ENCODE results near the gene PPIB.
"Not testable (repeated sequence)": the region's sequence is repeated elsewhere in the genome, so short reads cannot be mapped to it uniquely, and the experiment has no call there.

The PPIB gene

GRCh38 chr15:64127521-64128270 lies 35.1 kb downstream of the PPIB start:
- Histone ChIP-seq H3K27ac (no peak overlapping the region), H3K9me3 (ENCODE audit: low read depth, low read length) (no peaks in the 10 kb centered on the region), H3K4me3 (no peak overlapping the region), H3K36me3 (ENCODE audit: insufficient read depth, low read length) (peaks cover 82% of the 10 kb centered on the region), H3K9ac (ENCODE audit: insufficient read length) (no peak overlapping the region)
- no peak for DNase-seq (ENCODE audit: low read depth, low spot score)
- TF ChIP-seq EZH2 (IDR thresholded peaks at IDR 0.05): no peak
- no peak for TF ChIP-seq POLR2AphosphoS5 (IDR thresholded peaks at IDR 0.05; ENCODE audit: borderline replicate concordance, low read depth, low read length)
- TF ChIP-seq FOXP2 (optimal IDR thresholded peaks at IDR 0.05; ENCODE audit: control extremely low read depth, extremely low read length, insufficient read depth): no peak

DNA sequence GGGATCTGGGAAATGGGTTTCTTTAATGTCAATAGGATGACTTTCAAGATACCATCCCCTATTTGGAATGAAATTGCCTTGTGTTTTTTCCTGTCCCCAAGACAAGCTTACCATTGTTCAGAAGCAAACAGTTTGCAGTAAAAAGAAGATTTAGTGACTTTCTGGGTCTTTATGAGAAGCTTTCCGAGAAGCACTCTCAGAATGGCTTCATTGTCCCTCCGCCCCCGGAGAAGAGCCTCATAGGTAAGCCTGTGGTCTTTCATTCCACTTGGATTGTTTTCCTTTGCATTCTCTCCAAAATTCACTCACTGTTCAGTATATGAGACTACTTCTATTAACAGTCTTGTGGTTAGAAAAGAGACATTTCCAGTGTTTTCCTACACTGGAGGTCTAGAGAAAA lies 36.8 kb downstream of the PPIB start:
- no peak for DNase-seq (ENCODE audit: low read depth, low spot score)
- Histone ChIP-seq H3K4me3 (no peak overlapping the region), H3K27ac (no peak overlapping the region), H3K9me3 (ENCODE audit: low read depth, low read length) (no peaks in the 10 kb centered on the region), H3K36me3 (ENCODE audit: insufficient read depth, low read length) (peaks cover 76% of the 10 kb centered on the region), H3K9ac (ENCODE audit: insufficient read length) (no peak overlapping the region)
- TF ChIP-seq EZH2 (IDR thresholded peaks at IDR 0.05): no peak
- no peak for TF ChIP-seq POLR2AphosphoS5 (IDR thresholded peaks at IDR 0.05; ENCODE audit: borderline replicate concordance, low read depth, low read length)
- no peak for TF ChIP-seq FOXP2 (optimal IDR thresholded peaks at IDR 0.05; ENCODE audit: control extremely low read depth, extremely low read length, insufficient read depth)

- H3K9me3 ChIP-seq (ENCODE audit: low read depth, low read length): no peaks in the 10 kb centered on the region
- TF ChIP-seq EZH2 (IDR thresholded peaks at IDR 0.05) (no peak), FOXP2 (optimal IDR thresholded peaks at IDR 0.05; ENCODE audit: control extremely low read depth, extremely low read length, insufficient read depth) (no peak), POLR2AphosphoS5 (IDR thresholded peaks at IDR 0.05; ENCODE audit: borderline replicate concordance, low read depth, low read length) (no peak)
- no peak overlapping the region for H3K9ac ChIP-seq (ENCODE audit: insufficient read length)
- H3K36me3 ChIP-seq (ENCODE audit: insufficient read depth, low read length): peaks cover 80% of the 10 kb centered on the region
- no peak for DNase-seq (ENCODE audit: low read depth, low spot score)
- no peak overlapping the region for H3K4me3 ChIP-seq
- no peak overlapping the region for H3K27ac ChIP-seq
These were observed 39.9 kb downstream of the PPIB start for GRCh38 chr15:64122936-64123351.

DNA sequence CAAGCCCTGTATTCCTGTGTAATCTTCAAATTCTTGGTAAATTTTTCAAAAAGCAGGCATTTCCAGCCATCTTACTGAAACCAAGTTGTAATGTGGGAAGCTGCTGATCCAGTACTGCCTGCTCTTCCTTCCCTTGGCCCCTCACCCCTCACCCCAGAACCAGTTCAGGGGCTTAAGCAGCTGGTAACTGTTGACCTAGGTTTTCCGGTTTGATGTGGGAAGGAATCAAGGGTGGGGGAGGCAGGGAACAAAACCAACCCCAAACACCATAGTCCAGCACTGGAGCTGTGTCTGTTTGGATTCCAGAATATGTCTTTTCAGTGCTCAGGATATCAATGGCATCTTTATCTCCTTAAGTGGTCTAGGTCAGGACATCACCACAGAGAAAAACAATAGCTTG lies 40.4 kb downstream of the PPIB start:
- Histone ChIP-seq H3K9me3 (ENCODE audit: low read depth, low read length) (no peaks in the 10 kb centered on the region), H3K27ac (no peak overlapping the region), H3K4me3 (no peak overlapping the region), H3K36me3 (ENCODE audit: insufficient read depth, low read length) (peaks cover 80% of the 10 kb centered on the region), H3K9ac (ENCODE audit: insufficient read length) (no peak overlapping the region)
- no peak for DNase-seq (ENCODE audit: low read depth, low spot score)
- TF ChIP-seq FOXP2 (optimal IDR thresholded peaks at IDR 0.05; ENCODE audit: control extremely low read depth, extremely low read length, insufficient read depth): no peak
- no peak for TF ChIP-seq EZH2 (IDR thresholded peaks at IDR 0.05)
- no peak for TF ChIP-seq POLR2AphosphoS5 (IDR thresholded peaks at IDR 0.05; ENCODE audit: borderline replicate concordance, low read depth, low read length)

DNA sequence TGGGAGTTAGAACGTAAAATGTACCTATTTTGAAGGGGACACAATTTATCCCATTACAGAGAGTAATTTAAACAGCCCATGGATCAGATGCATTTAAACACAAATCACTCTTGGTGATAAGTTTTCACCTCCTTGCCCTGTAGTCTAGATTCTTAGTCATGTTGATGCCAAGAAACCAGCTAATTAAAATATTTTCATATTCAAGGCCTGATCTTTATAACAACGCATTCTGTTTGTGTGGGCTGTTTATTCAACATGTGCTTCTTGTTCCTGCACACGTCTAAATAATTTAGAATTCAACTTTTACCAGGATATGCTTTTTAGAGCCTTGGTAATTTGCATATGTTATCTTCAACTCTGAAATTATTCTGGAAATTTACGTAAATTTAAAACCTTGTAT lies 41.2 kb downstream of the PPIB start:
- Histone ChIP-seq H3K4me3 (no peak overlapping the region), H3K36me3 (ENCODE audit: insufficient read depth, low read length) (peaks cover 78% of the 10 kb centered on the region)
- no peak for DNase-seq (ENCODE audit: low read depth, low spot score)

GRCh38 chr15:64120322-64120721 lies 42.5 kb downstream of the PPIB start:
- H3K36me3 ChIP-seq (ENCODE audit: insufficient read depth, low read length): peaks cover 82% of the 10 kb centered on the region
- H3K9ac ChIP-seq (ENCODE audit: insufficient read length); DNase-seq (ENCODE audit: low read depth, low spot score); H3K27ac ChIP-seq; H3K4me3 ChIP-seq; H3K9me3 ChIP-seq (ENCODE audit: low read depth, low read length): not testable (repeated sequence)

More for the DNA sequence above, 41.2 kb downstream of the PPIB start:
- TF ChIP-seq FOXP2 (optimal IDR thresholded peaks at IDR 0.05; ENCODE audit: control extremely low read depth, extremely low read length, insufficient read depth) (no peak), POLR2AphosphoS5 (IDR thresholded peaks at IDR 0.05; ENCODE audit: borderline replicate concordance, low read depth, low read length) (no peak), EZH2 (IDR thresholded peaks at IDR 0.05) (no peak)
- H3K27ac ChIP-seq: no peak overlapping the region
- H3K9ac ChIP-seq (ENCODE audit: insufficient read length): no peak overlapping the region
- H3K9me3 ChIP-seq (ENCODE audit: low read depth, low read length): no peaks in the 10 kb centered on the region

GRCh38 chr15:64117759-64118487 lies 44.9 kb downstream of the PPIB start:
- no peak for TF ChIP-seq FOXP2 (optimal IDR thresholded peaks at IDR 0.05; ENCODE audit: control extremely low read depth, extremely low read length, insufficient read depth)
- TF ChIP-seq EZH2 (IDR thresholded peaks at IDR 0.05): no peak
- TF ChIP-seq POLR2AphosphoS5 (IDR thresholded peaks at IDR 0.05; ENCODE audit: borderline replicate concordance, low read depth, low read length): no peak
- peaks cover 87% of the 10 kb centered on the region for H3K36me3 ChIP-seq (ENCODE audit: insufficient read depth, low read length)
- no peak overlapping the region for H3K27ac ChIP-seq
- no peak overlapping the region for H3K4me3 ChIP-seq
- no peaks in the 10 kb centered on the region for H3K9me3 ChIP-seq (ENCODE audit: low read depth, low read length)
- DNase-seq (ENCODE audit: low read depth, low spot score): no peak
- no peak overlapping the region for H3K9ac ChIP-seq (ENCODE audit: insufficient read length)

- DNase-seq (ENCODE audit: low read depth, low spot score): no peak
- Histone ChIP-seq H3K36me3 (ENCODE audit: insufficient read depth, low read length) (peaks cover 53% of the 10 kb centered on the region), H3K27ac (no peak overlapping the region), H3K4me3 (no peak overlapping the region), H3K9ac (ENCODE audit: insufficient read length) (no peak overlapping the region), H3K9me3 (ENCODE audit: low read depth, low read length) (no peaks in the 10 kb centered on the region)
- TF ChIP-seq EZH2 (IDR thresholded peaks at IDR 0.05) (no peak), FOXP2 (optimal IDR thresholded peaks at IDR 0.05; ENCODE audit: control extremely low read depth, extremely low read length, insufficient read depth) (no peak), POLR2AphosphoS5 (IDR thresholded peaks at IDR 0.05; ENCODE audit: borderline replicate concordance, low read depth, low read length) (no peak)
These were observed 49.9 kb downstream of the PPIB start for GRCh38 chr15:64112904-64113303.
